Keratinocyte (primary cell): ENCODE measurements around the gene HTT-AS. TPM values are rescaled to one million over a fixed set of nuclear protein-coding genes. Genes with fewer than 3 reads are reported as not detected.

Source experiments
- DNase-seq: peaks from one replicate; pipeline ENCODE4 v3.0.0-alpha.2; 2011; ENCODE audit warnings: low read depth, missing footprints, low spot score
- FAIRE-seq: peaks from 2 replicates; lab custom pipeline; 2011; peaks lifted over from hg19 to GRCh38; lab: Jason Lieb, UNC
- H2AFZ ChIP-seq: 2 replicates; pipeline ENCODE4 v1.6.0; 2012; ENCODE audit warnings: low read length, control low read depth, inconsistent platforms; ENCODE audit not compliant: control insufficient read depth
- H3K27ac ChIP-seq: 2 replicates; pipeline ENCODE4 v1.5.1; 2011; ENCODE audit warnings: low read length; ENCODE audit not compliant: control insufficient read depth, insufficient read depth
- H3K27me3 ChIP-seq: 3 replicates; pipeline ENCODE4 v1.6.0; 2011; ENCODE audit warnings: low read length; ENCODE audit not compliant: control insufficient read depth, insufficient read depth; ENCODE audit errors: extremely low read depth
- H3K36me3 ChIP-seq, 2 experiments: 2 replicates in 1 of 2; 3 replicates in 1 of 2; pipeline ENCODE4 v1.5.1; 2011; ENCODE audit warnings: low read length in 2 of 2, mild to moderate bottlenecking in 1 of 2; ENCODE audit not compliant: control insufficient read depth in 2 of 2, insufficient read depth in 2 of 2; ENCODE audit errors: extremely low read depth in 1 of 2
- H3K4me1 ChIP-seq: 3 replicates; pipeline ENCODE4 v1.5.1; 2011; ENCODE audit warnings: low read length; ENCODE audit not compliant: control insufficient read depth, insufficient read depth; ENCODE audit errors: extremely low read depth
- H3K4me2 ChIP-seq: 3 replicates; pipeline ENCODE4 v1.6.0; 2011; ENCODE audit warnings: low read depth, low read length; ENCODE audit not compliant: control insufficient read depth, insufficient read depth; ENCODE audit errors: extremely low read depth
- H3K4me3 ChIP-seq, 3 experiments: fragments of 200-600 bp in 1 of 3; sonication (generic) in 1 of 3; 2 replicates in 2 of 3; 3 replicates in 1 of 3; pipeline ENCODE4 v1.5.1; 2011 to 2016; ENCODE audit warnings: low read length in 3 of 3, mild to moderate bottlenecking in 3 of 3, control low read depth in 2 of 3, inconsistent platforms in 1 of 3, low read depth in 1 of 3, mixed read lengths in 1 of 3, mixed run types in 1 of 3, moderate library complexity in 1 of 3; ENCODE audit not compliant: control insufficient read depth in 2 of 3, insufficient read depth in 2 of 3; ENCODE audit errors: extremely low read depth in 1 of 3
- H3K79me2 ChIP-seq: 2 replicates; pipeline ENCODE4 v1.6.0; 2012; ENCODE audit warnings: low read length; ENCODE audit not compliant: control insufficient read depth, insufficient read depth
- H3K9ac ChIP-seq: 3 replicates; pipeline ENCODE4 v1.6.0; 2011; ENCODE audit warnings: low read length; ENCODE audit not compliant: control insufficient read depth, insufficient read depth; ENCODE audit errors: extremely low read depth
- H3K9me1 ChIP-seq: 3 replicates; pipeline ENCODE4 v1.6.0; 2011; ENCODE audit warnings: low read length; ENCODE audit not compliant: control insufficient read depth, insufficient read depth; ENCODE audit errors: extremely low read depth
- H3K9me3 ChIP-seq: 2 replicates; pipeline ENCODE4 v1.5.1; 2012; ENCODE audit warnings: low read depth, low read length; ENCODE audit not compliant: control insufficient read depth
- H4K20me1 ChIP-seq: 3 replicates; pipeline ENCODE4 v1.6.0; 2011; ENCODE audit warnings: low read length; ENCODE audit not compliant: control insufficient read depth, insufficient read depth; ENCODE audit errors: extremely low read depth
- CTCF ChIP-seq, 3 experiments: IDR thresholded peaks in 1 of 3; conservative IDR thresholded peaks in 1 of 3; optimal IDR thresholded peaks in 1 of 3; 2 replicates in 2 of 3; 3 replicates in 1 of 3; pipeline versions ENCODE3 to v1.5.1; 2011; ENCODE audit warnings: low read length in 3 of 3, mild to moderate bottlenecking in 3 of 3, moderate library complexity in 2 of 3, control low read depth in 1 of 3, inconsistent platforms in 1 of 3; ENCODE audit not compliant: insufficient read depth in 2 of 3; ENCODE audit errors: extremely low read depth in 1 of 3
- EZH2 ChIP-seq: IDR thresholded peaks from one replicate; pipeline ENCODE4 v1.6.1; 2012; ENCODE audit warnings: inconsistent platforms, mild to moderate bottlenecking, low read length, moderate library complexity
- dilution Hi-C: fragments of 300-500 bp; cut with MboI; formaldehyde crosslinking; loops from one replicate; pipeline ENCODE4 v1.7.0; 2020; ENCODE audit warnings: low sequenced_read_pairs; ENCODE audit not compliant: extremely low pct_ligation_motif_present
- polyA plus RNA-seq, 5 experiments: library from polyadenylated mRNA; depleted of rRNA in 3 of 5; stranded (reverse) in 3 of 5; stranded (forward) in 1 of 5; unstranded in 1 of 5; fragments of >200 nt; gene quantifications; 1 replicate in 1 of 5; 2 replicates in 3 of 5; 3 replicates in 1 of 5; pipeline versions ENCODE4 v1.2.1 to v1.2.3, GENCODE V29; 2011 to 2012; ENCODE audit warnings: missing spikeins in 2 of 5, low read depth in 1 of 5, low replicate concordance in 1 of 5

Gene HTT-AS
- polyA plus RNA-seq, 1 donor (not counting 4 experiments of a cell fraction or from before 2014, with no cell fraction given), result not detected

GRCh38 chr4:3067473-3068001 lies 6.8 kb downstream of the HTT-AS start:
- Histone ChIP-seq H3K9me1 (no peaks in the 10 kb centered on the region), H3K4me2 (no peak overlapping the region), H4K20me1 (no peaks in the 10 kb centered on the region), H3K36me3 (no peaks in the 10 kb centered on the region), H2AFZ (no peak overlapping the region), H3K79me2 (no peaks in the 10 kb centered on the region), H3K27me3 (no peaks in the 10 kb centered on the region), H3K27ac (no peak overlapping the region), H3K9me3 (no peaks in the 10 kb centered on the region), H3K4me1 (no peaks in the 10 kb centered on the region), H3K9ac (no peak overlapping the region), H3K4me3 (no peak overlapping the region)
- dilution Hi-C loops, result no loop called here
- FAIRE-seq, result no peak
- no peak for DNase-seq
- no peak for TF ChIP-seq EZH2
- TF ChIP-seq CTCF (optimal IDR thresholded peaks at IDR 0.05 in 1 of 3, IDR thresholded peaks at IDR 0.05 in 1 of 3, conservative IDR thresholded peaks at IDR 0.05 in 1 of 3; ENCODE audit: extremely low read depth in 1 of 3, insufficient read depth in 2 of 3, low read length in 3 of 3), result no peak

GRCh38 chr4:3066836-3067400 lies 7.4 kb downstream of the HTT-AS start:
- TF ChIP-seq CTCF (optimal IDR thresholded peaks at IDR 0.05 in 1 of 3, IDR thresholded peaks at IDR 0.05 in 1 of 3, conservative IDR thresholded peaks at IDR 0.05 in 1 of 3; ENCODE audit: extremely low read depth in 1 of 3, insufficient read depth in 2 of 3, low read length in 3 of 3) (no peak), EZH2 (no peak)
- no peaks in the 10 kb centered on the region for H3K9me3 ChIP-seq
- no peak overlapping the region for H3K4me3 ChIP-seq
- no peaks in the 10 kb centered on the region for H3K36me3 ChIP-seq
- no peak for FAIRE-seq
- H3K4me2 ChIP-seq, result no peak overlapping the region
- no peaks in the 10 kb centered on the region for H3K79me2 ChIP-seq
- H3K27me3 ChIP-seq, result no peaks in the 10 kb centered on the region
- DNase-seq, result no peak
- H4K20me1 ChIP-seq, result no peaks in the 10 kb centered on the region
- dilution Hi-C loops, result no loop called here
- no peaks in the 10 kb centered on the region for H3K4me1 ChIP-seq
- H3K9me1 ChIP-seq, result no peaks in the 10 kb centered on the region
- H2AFZ ChIP-seq, result no peak overlapping the region
- H3K9ac ChIP-seq, result no peak overlapping the region
- H3K27ac ChIP-seq, result no peak overlapping the region
